Natural killer cell (primary cell): ENCODE data around the gene MEX3D. TPM values are rescaled to one million over a fixed set of nuclear protein-coding genes. Genes with fewer than 3 reads are reported as not detected.

Experiments
- ATAC-seq, 3 donors: fragments of 150-1000 bp in 2 of 3; fragments of 200-7000 bp in 1 of 3; cut with Tn5 transposase; 1 replicate in 1 of 3; 2 replicates in 2 of 3; pipeline ENCODE4 v1.10.0; 2021; ENCODE audit warnings: mild to moderate bottlenecking in 2 of 3, moderate library complexity in 2 of 3
- DNase-seq, 2 donors: peaks; one replicate each; pipeline versions ENCODE4 v3.0.0 to v3.0.0-alpha.2; 2013 to 2021; ENCODE audit warnings: mixed read lengths in 1 of 2
- H3K27ac ChIP-seq: one replicate; pipeline ENCODE4 v1.5.1; 2013; ENCODE audit warnings: mild to moderate bottlenecking, low read length
- H3K27me3 ChIP-seq: one replicate; pipeline ENCODE4 v1.6.1; 2013; ENCODE audit warnings: low read length; ENCODE audit not compliant: control insufficient read depth, insufficient read depth
- H3K36me3 ChIP-seq: one replicate; pipeline ENCODE4 v1.6.1; 2013; ENCODE audit warnings: low read length; ENCODE audit not compliant: control insufficient read depth, insufficient read depth
- H3K4me1 ChIP-seq: one replicate; pipeline ENCODE4 v1.6.1; 2013; ENCODE audit warnings: low read length; ENCODE audit not compliant: control insufficient read depth, insufficient read depth
- H3K4me3 ChIP-seq: one replicate; pipeline ENCODE4 v1.5.1; 2013; ENCODE audit warnings: low read length
- H3K9me3 ChIP-seq: one replicate; pipeline ENCODE4 v1.6.1; 2013; ENCODE audit warnings: low read length; ENCODE audit not compliant: control insufficient read depth, insufficient read depth
- H3K27ac Mint-ChIP-seq, 2 donors: one replicate each; pipeline ENCODE4 v1.8.0; 2022; ENCODE audit warnings: mild to moderate bottlenecking in 2 of 2, mixed read lengths in 2 of 2, moderate library complexity in 1 of 2
- H3K27me3 Mint-ChIP-seq, 2 donors: one replicate each; pipeline ENCODE4 v1.8.0; 2022; ENCODE audit warnings: low read depth in 2 of 2, mixed read lengths in 2 of 2
- H3K36me3 Mint-ChIP-seq: one replicate; pipeline ENCODE4 v1.8.0; 2022; ENCODE audit warnings: mixed read lengths
- H3K4me1 Mint-ChIP-seq, 2 donors: one replicate each; pipeline ENCODE4 v1.8.0; 2022; ENCODE audit warnings: mixed read lengths in 2 of 2
- H3K4me3 Mint-ChIP-seq: one replicate; pipeline ENCODE4 v1.8.0; 2022; ENCODE audit warnings: mild to moderate bottlenecking, moderate library complexity, mixed read lengths
- H3K9me3 Mint-ChIP-seq, 2 donors: one replicate each; pipeline ENCODE4 v1.8.0; 2022; ENCODE audit warnings: mixed read lengths in 2 of 2
- WGBS: methylation state at CpG from one replicate; pipeline ENCODE4 v1.1.7; 2013; ENCODE audit warnings: missing lambda C conversion rate; ENCODE audit not compliant: insufficient coverage; 5-methylcytosine and 5-hydroxymethylcytosine counted together
- intact Hi-C: fragments of 100-400 bp; cut with micrococcal nuclease; formaldehyde crosslinking; loops from one replicate; pipeline ENCODE4 v1.14.2; 2022
- total RNA-seq, 4 donors: library from RNA; stranded (reverse); fragments of 120-200 nt in 1 of 4; gene quantifications; one replicate each; pipeline versions ENCODE4 v1.2.3 to v1.2.4, GENCODE V29; 2013 to 2022
- TF ChIP-seq, protein P1 (sequence below): fragments of 200-600 bp; IDR thresholded peaks from one replicate; pipeline ENCODE4 v1.8.0; 2022; ENCODE audit warnings: antibody characterized with exemption

MEX3D gene
- total RNA-seq, 3 donors from 2014 or later (not counting 1 experiment from before 2014, with no cell fraction given) = 4.2 to 6.9 (median 4.4) TPM

DNA sequence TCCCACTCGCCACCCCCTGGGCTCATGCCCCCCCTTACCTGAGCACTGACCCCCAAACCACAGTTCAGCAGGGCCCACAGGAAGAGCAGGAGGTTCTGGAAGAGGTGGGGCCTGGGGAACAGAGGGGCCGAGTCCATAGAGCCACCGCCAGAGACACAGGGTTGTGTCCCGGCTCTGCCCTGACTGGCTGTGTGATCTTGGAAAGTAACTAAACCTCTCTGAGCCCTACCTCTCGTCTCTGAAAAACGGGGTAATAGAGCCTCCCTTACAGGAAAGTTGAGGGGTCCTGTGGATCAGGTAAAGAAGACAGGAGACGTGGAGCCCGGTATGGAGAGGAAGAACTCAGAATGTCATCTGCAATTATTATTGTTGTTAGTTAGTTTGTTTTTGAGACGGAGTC is 57.3 kb downstream of the MEX3D start:
- no peak overlapping the region for H3K27ac ChIP-seq
- peaks cover 34% of the 10 kb centered on the region for H3K4me1 ChIP-seq
- Mint-ChIP-seq H3K36me3 (no peaks in the 10 kb centered on the region), H3K27ac (no peak overlapping the region), H3K4me3 (no peak overlapping the region), H3K9me3 (no peaks in the 10 kb centered on the region), H3K27me3 (peaks cover 6 to 23% of the 10 kb centered on the region in 2 donors), H3K4me1 (peaks cover 10 to 25% of the 10 kb centered on the region in 2 donors)
- peaks cover 9% of the 10 kb centered on the region for H3K9me3 ChIP-seq
- H3K27me3 ChIP-seq = peaks cover 12% of the 10 kb centered on the region
- H3K4me3 ChIP-seq = no peak overlapping the region
- no peaks in the 10 kb centered on the region for H3K36me3 ChIP-seq
- DNase-seq (no peak), ATAC-seq (no peak)
- 47% methylated on average over 9 of the region's 9 CpGs for WGBS
- intact Hi-C loops = no loop called here
- TF ChIP-seq, protein P1, sequence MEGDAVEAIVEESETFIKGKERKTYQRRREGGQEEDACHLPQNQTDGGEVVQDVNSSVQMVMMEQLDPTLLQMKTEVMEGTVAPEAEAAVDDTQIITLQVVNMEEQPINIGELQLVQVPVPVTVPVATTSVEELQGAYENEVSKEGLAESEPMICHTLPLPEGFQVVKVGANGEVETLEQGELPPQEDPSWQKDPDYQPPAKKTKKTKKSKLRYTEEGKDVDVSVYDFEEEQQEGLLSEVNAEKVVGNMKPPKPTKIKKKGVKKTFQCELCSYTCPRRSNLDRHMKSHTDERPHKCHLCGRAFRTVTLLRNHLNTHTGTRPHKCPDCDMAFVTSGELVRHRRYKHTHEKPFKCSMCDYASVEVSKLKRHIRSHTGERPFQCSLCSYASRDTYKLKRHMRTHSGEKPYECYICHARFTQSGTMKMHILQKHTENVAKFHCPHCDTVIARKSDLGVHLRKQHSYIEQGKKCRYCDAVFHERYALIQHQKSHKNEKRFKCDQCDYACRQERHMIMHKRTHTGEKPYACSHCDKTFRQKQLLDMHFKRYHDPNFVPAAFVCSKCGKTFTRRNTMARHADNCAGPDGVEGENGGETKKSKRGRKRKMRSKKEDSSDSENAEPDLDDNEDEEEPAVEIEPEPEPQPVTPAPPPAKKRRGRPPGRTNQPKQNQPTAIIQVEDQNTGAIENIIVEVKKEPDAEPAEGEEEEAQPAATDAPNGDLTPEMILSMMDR = no peak

DNA sequence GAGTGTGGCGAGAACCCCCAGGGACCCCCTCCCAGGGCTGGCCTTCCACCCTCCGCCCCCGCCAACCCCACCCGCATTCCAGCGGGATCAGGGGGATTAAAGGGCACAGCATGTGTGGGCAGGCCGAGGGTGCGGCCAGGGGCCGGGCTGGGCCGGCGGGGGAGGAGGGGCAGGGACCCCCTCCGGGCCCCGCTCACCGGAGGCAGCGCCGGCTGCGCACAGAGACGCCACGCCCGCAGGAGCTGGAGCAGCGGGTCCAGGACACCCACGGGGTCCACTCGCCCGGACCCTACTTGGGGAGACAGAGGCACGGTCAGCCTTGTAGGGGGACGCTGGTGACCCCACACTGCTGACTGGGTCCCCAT is 57.7 kb downstream of the MEX3D start:
- Histone ChIP-seq H3K4me3 (no peak overlapping the region), H3K27ac (no peak overlapping the region), H3K4me1 (peaks cover 34% of the 10 kb centered on the region), H3K27me3 (peaks cover 12% of the 10 kb centered on the region), H3K9me3 (peaks cover 9% of the 10 kb centered on the region), H3K36me3 (no peaks in the 10 kb centered on the region)
- WGBS = 41% methylated on average over 25 of the region's 25 CpGs
- peaks cover 10 to 25% of the 10 kb centered on the region in 2 donors for H3K4me1 Mint-ChIP-seq
- intact Hi-C loops = no loop called here
- TF ChIP-seq, protein P1 = no peak
- H3K36me3 Mint-ChIP-seq = no peaks in the 10 kb centered on the region
- DNase-seq (no peak), ATAC-seq (no peak)
- H3K27ac Mint-ChIP-seq = no peak overlapping the region
- peaks cover 9 to 23% of the 10 kb centered on the region in 2 donors for H3K27me3 Mint-ChIP-seq
- H3K4me3 Mint-ChIP-seq = no peak overlapping the region
- no peaks in the 10 kb centered on the region for H3K9me3 Mint-ChIP-seq

DNA sequence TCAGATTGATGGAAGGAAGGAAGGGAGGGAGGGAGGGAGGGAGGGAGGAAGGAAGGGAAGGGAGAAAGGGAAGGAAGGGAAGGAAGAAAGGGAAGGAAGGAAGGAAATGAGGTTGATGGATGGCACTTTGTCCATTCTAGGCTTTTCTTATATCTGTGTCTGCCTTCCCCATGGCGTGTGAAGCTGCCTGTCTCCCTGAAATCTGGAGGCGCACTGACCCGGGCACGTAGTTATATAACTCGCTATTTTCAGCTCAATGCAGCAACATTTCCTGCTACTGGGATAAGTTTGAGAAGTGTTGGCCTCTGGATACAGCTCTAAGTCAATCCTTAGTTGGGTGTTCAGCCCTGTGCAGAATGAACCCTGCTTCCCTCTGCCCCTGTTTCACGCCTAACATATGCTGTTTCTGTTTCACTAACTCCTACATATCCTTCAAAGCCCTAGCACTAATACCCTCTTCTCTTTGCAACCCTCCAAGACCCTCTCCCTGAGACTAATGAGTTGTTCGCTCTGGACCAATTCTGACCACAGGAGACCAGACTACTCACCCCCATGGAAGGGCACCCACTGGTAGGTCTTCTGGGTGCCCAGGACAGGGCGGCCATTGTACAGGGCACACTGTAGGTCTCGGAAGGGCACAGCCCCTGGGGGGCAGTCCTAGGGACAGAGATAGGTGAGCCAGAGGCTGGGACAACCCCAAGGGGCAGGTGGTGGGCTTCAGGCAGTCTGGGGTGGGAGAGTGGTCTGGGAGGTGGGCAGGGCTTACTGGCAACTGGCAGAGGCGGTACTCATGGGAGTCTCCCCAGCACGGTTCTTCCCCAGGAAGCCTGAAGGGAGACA is 58.3 kb downstream of the MEX3D start:
- Histone ChIP-seq H3K9me3 (peaks cover 9% of the 10 kb centered on the region), H3K4me1 (peaks cover 34% of the 10 kb centered on the region), H3K27ac (no peak overlapping the region), H3K4me3 (no peak overlapping the region), H3K36me3 (no peaks in the 10 kb centered on the region), H3K27me3 (peaks cover 12% of the 10 kb centered on the region)
- Mint-ChIP-seq H3K27ac (no peak overlapping the region), H3K27me3 (peaks cover 15 to 26% of the 10 kb centered on the region in 2 donors), H3K9me3 (no peaks in the 10 kb centered on the region), H3K36me3 (no peaks in the 10 kb centered on the region), H3K4me1 (peaks cover 10 to 25% of the 10 kb centered on the region in 2 donors), H3K4me3 (no peak overlapping the region)
- 49% methylated on average over 11 of the region's 11 CpGs for WGBS
- DNase-seq (no peak), ATAC-seq (no peak)
- intact Hi-C loops = no loop called here
- TF ChIP-seq, protein P1 = no peak

DNA sequence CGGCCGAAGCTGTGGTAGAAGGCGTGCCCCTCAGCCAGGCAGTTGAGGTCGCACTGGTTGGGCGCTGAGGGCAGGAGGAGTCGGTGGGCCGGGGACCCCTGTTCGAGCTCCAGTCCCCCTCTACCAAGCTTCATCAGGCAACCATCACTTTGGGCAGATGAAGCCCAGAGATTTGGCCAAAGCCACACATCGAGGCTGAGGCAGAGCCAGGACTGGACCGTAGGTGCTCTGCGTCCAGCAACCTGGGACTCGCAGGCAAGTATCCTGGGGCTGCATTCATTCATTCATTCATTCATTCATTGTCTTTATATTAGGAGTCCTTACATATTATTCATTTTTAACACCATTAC is 59.6 kb downstream of the MEX3D start:
- intact Hi-C loops = no loop called here
- ATAC-seq (no peak), DNase-seq (no peak)
- Histone ChIP-seq H3K4me1 (peaks cover 33% of the 10 kb centered on the region), H3K36me3 (no peaks in the 10 kb centered on the region), H3K9me3 (peaks cover 9% of the 10 kb centered on the region), H3K27ac (no peak overlapping the region), H3K27me3 (peaks cover 11% of the 10 kb centered on the region), H3K4me3 (no peak overlapping the region)
- H3K27ac Mint-ChIP-seq = peak overlapping the region in 1 of 2 donors; percentile 94
- no peaks in the 10 kb centered on the region for H3K36me3 Mint-ChIP-seq
- peaks cover 10 to 20% of the 10 kb centered on the region in 2 donors for H3K4me1 Mint-ChIP-seq
- peaks cover 15 to 30% of the 10 kb centered on the region in 2 donors for H3K27me3 Mint-ChIP-seq
- 40% methylated on average over 12 of the region's 12 CpGs for WGBS
- no peaks in the 10 kb centered on the region for H3K9me3 Mint-ChIP-seq
- TF ChIP-seq, protein P1 = no peak
- H3K4me3 Mint-ChIP-seq = peak overlapping the region; percentile 45
